ENCODE data around the gene CPB1.

Gene CPB1

GRCh38 chr3:148829926-148830325 is 2.3 kb downstream of the CPB1 start:
- no peak for DNase-seq (ENCODE audit: low read depth in 2 of 2)

GRCh38 chr3:148833223-148833622 is 5.6 kb downstream of the CPB1 start:
- DNase-seq (ENCODE audit: low read depth in 2 of 2) = no peak

DNA sequence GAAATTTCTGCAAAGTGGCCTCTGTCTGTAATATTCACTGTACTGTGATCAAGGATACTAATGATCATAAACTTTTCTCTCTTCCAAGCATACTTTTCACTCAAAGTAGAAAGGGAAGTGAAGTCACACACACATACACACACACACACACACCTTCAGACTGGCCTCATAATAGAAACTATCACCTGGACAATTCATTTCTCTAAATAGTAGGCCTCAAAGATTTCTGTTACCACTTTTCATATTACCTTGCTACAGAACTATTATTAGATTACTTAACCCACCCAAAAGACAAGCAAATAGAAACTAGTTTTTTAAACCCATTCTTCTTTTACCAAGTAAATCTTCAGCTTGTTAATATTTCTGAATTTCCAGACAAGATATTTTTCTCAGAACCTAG is 12.2 kb downstream of the CPB1 start:
- no peak for DNase-seq (ENCODE audit: low read depth in 2 of 2)

- no peak for DNase-seq (ENCODE audit: low read depth in 2 of 2)
Observed at GRCh38 chr3:148840451-148840850, 12.8 kb downstream of the CPB1 start.

- no peak for DNase-seq (ENCODE audit: low read depth in 2 of 2)
Observed at GRCh38 chr3:148845756-148846395, 18.3 kb downstream of the CPB1 start.

- no peak for DNase-seq (ENCODE audit: low read depth in 2 of 2)
Observed at GRCh38 chr3:148847351-148847750, 19.7 kb downstream of the CPB1 start.

DNA sequence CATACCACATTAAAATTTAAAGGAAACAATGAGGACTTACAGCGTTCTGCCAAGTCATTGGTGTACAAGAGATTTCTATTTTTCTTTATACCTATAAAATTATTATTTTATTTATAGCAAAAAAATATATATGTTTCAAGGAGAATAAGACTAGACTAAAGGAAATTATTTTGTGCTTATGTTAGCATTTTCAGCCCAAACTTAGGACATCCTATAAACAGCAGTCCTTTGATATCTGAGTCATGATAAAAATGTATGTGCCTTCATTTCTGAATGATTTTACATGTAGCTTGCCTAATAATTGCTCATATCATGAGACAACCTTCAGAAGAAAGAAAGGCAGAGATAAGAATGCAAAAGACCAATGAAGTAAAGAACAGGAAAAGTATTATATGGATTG is 20.8 kb downstream of the CPB1 start:
- no peak for DNase-seq (ENCODE audit: low read depth in 2 of 2)

DNA sequence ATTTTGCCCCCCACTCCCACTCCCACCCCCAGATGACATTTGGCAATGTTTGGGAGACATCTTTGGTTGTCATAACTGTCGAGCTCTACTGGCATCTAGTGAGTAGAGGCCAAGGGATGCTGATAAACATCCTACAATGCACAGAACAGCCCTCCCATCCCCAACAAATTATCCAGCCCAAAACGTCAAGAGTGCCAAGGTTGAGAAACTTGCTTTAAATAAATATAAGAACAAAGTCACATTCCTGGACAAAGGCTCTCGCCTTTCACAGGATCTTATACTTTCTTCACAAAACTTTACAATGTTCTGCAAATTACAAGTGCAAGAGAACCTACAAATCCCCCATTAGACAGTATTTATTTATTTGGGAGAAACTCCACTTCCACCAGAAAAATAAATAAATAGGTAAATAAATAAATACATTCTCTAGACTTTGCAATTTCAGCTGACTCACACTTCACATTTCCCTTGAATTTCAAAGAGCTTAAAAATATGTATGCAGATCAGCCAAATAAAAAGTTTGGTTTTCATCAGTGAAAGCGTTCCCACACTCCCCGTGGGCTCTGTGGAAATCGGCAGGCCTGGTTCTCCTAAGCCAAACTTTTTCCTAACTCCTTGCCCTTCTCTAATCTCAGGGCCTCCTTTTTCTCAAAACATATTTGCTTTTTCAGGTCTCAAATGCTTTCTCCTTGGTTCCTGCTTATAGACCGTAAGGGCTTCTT is 24.8 kb downstream of the CPB1 start:
- DNase-seq (ENCODE audit: low read depth in 2 of 2) = no peak

GRCh38 chr3:148853076-148853475 is 25.5 kb downstream of the CPB1 start:
- no peak for DNase-seq (ENCODE audit: low read depth in 2 of 2)

- no peak for DNase-seq (ENCODE audit: low read depth in 2 of 2)
Observed at GRCh38 chr3:148854061-148854460, 26.4 kb downstream of the CPB1 start.

GRCh38 chr3:148856384-148856783 is 28.8 kb downstream of the CPB1 start:
- DNase-seq (ENCODE audit: low read depth in 2 of 2) = no peak

DNA sequence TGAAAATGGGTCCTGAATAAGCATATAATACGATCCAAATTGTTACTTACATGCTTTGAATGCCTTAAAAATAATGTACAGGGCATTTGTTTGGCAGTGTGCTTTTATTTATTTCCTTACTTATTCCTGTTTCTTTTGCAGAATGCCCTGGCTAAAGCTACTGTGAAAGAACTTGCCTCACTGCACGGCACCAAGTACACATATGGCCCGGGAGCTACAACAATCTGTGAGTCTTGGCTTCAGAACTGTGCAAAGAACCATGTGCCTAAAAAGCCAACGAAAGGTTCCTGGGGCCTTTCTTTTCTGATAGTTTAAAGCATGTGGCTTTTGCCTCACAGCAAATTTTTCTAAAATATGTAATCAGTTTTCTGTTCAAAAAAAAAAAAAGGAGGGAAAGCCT is 29.7 kb downstream of the CPB1 start:
- DNase-seq (ENCODE audit: low read depth in 2 of 2) = no peak

- no peak for DNase-seq (ENCODE audit: low read depth in 2 of 2)
Observed at GRCh38 chr3:148861277-148861869, 33.8 kb downstream of the CPB1 start.

GRCh38 chr3:148863297-148863696 is 35.7 kb downstream of the CPB1 start:
- DNase-seq (ENCODE audit: low read depth in 2 of 2) = no peak

DNA sequence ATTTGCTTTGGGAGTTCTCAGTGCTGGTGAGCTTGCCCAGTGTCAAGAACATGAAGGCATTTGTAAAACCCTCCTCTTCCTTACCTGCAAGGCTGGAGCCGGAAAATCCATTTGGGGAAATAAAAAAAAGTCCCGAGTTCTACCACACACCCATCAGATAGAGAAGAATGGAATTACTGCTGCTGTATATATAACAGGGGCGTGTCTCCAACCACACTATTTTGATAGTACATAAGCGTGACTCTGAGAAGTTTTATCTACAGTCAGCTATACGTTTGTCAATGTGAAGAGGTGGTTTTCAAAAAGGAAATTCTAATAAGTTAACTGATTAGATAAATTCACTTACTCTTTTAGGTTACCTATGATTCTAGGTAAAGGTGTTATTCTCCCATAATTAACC is 36.2 kb downstream of the CPB1 start:
- DNase-seq (ENCODE audit: low read depth in 2 of 2) = no peak

DNA sequence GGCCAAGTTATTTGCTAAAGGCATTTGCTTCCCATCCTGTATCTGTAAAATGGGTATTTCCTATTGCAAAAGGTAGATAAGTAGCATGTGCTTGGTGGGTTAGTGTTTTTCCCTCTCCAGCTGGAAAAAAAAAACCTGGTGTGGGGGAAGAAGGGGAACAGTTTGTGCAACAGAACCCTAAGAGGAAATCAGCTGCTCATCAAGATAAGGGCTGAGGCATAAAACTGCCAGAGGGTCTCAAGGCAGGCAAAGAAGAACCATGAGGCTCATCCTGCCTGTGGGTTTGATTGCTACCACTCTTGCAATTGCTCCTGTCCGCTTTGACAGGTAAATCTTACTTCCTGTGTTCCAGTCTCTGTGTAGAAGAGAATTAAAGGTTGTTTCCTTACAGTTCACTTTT is 37.4 kb downstream of the CPB1 start, which contains the start of gene CPA3:
Gene CPA3, plus strand, starts transcription at position 248 of the 400 bp plus-strand sequence. Its CDS starts 12 bp downstream, at position 260.
- no peak for DNase-seq (ENCODE audit: low read depth in 2 of 2)

GRCh38 chr3:148866261-148866660 is 38.6 kb downstream of the CPB1 start:
- no peak for DNase-seq (ENCODE audit: low read depth in 2 of 2)

GRCh38 chr3:148873270-148873927 is 45.8 kb downstream of the CPB1 start:
- DNase-seq (ENCODE audit: low read depth in 2 of 2) = no peak

DNA sequence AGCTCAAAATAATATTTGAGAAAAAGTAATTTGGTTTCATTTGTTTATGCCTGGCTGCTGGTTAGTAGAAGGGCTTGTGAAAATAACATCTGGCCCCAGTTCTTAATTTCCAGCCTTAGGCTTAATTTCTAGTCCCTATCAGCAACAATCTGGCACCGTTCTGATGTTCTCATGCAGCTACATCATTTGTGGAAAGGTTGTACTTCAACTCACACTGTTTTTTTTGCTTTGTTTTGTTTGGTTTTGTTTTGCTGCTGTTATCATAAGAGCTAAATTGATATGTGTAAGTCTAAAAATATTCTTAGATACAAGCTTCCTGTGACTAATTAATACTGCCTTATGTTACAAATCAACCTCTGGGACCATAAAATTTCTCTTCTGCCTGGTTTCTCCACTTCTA is 46.4 kb downstream of the CPB1 start:
- no peak for DNase-seq (ENCODE audit: low read depth in 2 of 2)

GRCh38 chr3:148878095-148878494 is 50.5 kb downstream of the CPB1 start:
- no peak for DNase-seq (ENCODE audit: low read depth in 2 of 2)

- no peak for DNase-seq (ENCODE audit: low read depth in 2 of 2)
Observed at GRCh38 chr3:148879256-148879655, 51.6 kb downstream of the CPB1 start.

- no peak for DNase-seq (ENCODE audit: low read depth in 2 of 2)
Observed at GRCh38 chr3:148880681-148881080, 53.1 kb downstream of the CPB1 start.

DNA sequence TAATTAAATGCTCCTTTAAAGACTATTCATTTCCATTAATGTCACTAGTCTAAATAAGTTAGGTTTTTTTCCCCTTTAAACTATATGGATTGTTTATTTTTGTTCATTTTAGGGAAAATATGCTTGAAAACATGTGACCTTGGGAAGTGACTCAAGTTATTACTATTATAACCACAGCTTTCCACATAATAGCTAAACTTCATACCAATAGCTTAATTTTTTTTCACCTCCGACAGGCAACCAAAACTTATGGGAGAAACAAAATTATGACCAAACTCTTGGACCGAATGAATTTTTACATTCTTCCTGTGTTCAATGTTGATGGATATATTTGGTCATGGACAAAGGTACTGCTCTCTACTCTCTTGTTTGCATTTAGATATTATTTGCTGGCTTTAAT is 53.7 kb downstream of the CPB1 start:
- no peak for DNase-seq (ENCODE audit: low read depth in 2 of 2)

Data from stimulated activated CD8-positive, alpha-beta memory T cell treated with anti-CD3 and anti-CD28 coated beads, Interleukin-15, amount 100 ng/mL, for 4 hours (primary cell).